GM18907 (cell line): Measurements from ENCODE around the gene RESP18.
"Not testable (repeated sequence)": the region's sequence is repeated elsewhere in the genome, so short reads cannot be mapped to it uniquely, and the experiment has no call there.

Experiments
- ATAC-seq: cut with Tn5 transposase; IDR thresholded peaks from one replicate; pipeline ENCODE4 v1.9.1; 2021; ENCODE audit warnings: mild to moderate bottlenecking, moderate library complexity; ENCODE audit not compliant: unreplicated experiment

The RESP18 gene

DNA sequence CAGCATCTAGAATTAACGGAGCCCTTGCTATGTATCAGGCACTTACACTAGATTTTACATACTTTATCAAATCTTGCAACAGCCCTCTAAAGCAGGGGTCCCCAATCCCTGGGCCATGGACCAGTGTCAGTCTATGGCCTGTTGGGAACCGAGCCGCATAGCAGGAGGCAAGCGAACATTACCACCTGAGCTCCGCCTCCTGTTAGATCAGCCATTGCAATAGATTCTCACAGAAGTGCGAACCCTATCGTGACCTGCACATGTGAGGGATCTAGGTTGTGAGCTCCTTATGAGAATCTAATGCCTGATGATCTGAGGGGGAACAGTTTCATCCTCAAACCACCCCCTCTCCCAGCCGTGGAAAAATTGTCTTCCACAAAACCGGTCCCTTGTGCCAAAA lies 39.9 kb downstream of the RESP18 start:
- ATAC-seq: no peak

DNA sequence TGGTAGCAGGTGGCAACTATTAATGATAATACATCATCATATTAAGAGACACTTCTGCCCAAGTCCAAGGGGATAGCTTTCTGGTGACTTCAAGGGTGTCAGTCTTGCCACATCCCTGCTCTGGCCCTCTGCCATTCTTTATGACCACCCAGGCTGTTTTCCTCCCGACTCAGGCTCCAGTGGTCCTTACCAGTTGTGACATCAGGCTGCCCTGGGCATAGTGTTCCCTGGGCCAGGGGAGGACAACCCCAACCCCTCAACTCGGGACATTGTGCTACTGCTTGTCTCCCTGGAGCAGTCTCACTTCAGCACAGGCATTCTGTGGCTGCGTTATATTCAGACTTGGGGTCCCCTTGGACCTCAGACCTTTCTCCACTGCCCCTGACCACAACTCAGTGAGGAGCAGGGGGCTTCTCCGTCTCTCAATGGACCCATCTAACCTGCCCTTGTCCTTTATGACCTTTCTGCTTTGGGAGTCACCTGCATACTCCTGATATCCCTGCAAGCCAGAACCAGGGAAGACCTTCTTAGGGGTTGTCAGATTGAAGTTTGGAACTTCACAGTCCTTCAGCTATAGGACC lies 40.5 kb downstream of the RESP18 start:
- ATAC-seq: no peak

DNA sequence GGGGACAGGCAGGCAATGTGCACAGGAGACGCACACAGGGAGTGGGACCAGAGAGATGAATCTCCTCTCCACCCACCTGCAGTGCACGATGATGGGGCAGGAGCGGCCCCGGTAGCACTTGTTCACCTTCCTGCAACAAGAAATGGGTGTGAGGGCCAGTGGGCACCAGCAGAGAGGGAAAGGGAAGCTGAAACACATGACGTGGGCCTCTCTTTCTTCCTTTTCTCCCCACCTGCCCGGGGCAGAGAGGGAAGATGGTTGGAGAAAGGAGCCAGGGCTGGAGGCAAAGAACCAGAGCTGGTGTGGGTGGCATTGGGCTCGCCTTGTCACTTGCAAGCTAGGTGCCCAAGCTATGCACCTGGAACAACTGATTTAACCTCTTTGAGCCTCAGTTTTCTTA lies 41.1 kb downstream of the RESP18 start:
- no peak for ATAC-seq

DNA sequence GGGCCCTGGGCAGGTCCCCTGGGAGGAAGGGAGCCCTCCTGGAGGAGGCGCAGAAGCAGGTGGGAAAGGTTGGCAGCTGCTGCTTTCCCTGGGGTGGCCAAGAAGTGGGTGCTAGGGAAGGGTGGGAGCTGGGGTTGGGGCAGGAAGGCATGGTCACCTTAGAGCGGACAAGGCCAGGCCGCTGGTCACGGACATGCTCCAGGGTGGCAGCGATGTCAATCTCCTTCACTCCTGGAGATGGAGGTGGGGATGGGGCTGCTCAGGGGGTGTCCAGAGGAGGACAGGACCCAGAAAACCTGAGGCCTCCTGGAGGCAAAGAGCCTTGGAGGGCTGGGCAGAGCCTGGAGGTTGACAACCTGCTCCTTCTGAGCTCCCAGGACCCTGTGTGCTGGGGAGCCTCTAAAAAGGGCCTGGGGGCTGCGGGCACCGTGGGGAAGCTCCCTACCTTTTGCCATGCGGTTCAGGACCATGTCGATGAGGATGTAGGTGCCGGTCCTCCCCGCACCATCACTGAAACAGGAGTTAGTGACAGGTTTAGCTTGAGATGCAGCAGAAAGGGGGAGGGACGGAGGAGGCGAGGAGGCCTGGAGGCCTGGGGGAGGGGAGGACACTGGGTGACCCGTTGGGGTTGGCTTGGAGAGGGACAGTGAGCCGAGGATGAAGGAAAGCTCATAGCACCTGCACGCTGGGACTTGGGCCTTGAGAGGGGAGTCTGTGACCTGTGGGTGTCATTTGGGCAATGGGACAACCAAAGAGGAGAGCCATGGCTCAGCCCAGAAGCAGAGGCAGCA lies 42.0 kb downstream of the RESP18 start:
- ATAC-seq: no peak

DNA sequence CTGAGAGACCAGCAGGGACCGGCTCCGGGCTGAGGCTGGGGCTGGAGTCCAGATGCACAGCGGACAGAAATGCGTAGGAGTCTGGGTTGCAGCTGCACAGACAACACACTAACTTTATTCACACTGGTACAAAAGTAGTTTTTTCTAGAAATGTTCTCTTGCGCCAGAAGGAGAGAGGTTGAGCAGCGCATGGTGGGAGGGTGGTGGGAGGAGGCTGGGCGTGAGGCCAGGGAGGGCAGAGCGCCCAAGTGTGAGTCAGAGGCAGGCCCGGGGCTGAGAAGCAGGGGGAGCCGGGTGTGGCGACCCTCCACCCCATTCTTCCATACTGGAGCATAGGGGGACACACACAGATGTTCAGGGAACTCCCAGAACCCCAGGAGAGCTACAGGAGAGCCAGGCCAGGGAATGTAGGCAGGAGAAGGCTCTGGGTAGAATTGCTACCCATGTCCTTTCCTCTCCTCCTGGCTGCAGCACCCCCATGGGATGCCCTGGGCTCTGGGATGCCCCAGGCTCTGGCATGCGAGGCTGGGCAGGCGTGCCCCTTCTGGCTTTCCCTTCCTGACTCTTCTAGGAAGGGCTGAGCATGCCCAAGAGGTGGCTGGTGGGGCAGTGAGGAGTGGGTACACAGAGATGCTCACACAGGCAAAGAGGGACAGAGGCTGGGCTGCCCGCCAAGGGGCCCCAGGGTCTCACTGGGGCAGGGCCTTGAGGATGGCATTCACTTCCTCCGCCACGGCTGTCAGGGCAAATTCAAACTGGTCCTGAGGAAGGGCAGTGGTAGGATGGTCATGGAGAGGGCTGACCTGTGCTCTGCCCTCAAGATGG lies 42.8 kb downstream of the RESP18 start:
- ATAC-seq: no peak

DNA sequence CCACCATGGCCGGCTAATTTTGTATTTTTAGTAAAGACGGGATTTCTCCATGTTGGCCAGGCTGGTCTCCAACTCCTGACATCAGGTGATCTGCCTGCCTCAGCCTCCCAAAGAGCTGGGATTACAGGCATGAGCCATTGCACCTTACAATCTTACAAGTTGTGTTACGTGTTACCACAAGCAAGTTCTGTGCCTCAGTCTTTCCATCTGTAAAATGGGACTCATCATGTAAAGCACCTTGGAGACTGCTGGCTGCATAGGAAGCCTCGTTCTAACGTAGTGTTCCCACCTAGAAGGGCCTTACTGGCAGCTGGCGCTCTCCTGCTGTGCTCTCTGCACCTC lies 43.4 kb downstream of the RESP18 start:
- no peak for ATAC-seq

DNA sequence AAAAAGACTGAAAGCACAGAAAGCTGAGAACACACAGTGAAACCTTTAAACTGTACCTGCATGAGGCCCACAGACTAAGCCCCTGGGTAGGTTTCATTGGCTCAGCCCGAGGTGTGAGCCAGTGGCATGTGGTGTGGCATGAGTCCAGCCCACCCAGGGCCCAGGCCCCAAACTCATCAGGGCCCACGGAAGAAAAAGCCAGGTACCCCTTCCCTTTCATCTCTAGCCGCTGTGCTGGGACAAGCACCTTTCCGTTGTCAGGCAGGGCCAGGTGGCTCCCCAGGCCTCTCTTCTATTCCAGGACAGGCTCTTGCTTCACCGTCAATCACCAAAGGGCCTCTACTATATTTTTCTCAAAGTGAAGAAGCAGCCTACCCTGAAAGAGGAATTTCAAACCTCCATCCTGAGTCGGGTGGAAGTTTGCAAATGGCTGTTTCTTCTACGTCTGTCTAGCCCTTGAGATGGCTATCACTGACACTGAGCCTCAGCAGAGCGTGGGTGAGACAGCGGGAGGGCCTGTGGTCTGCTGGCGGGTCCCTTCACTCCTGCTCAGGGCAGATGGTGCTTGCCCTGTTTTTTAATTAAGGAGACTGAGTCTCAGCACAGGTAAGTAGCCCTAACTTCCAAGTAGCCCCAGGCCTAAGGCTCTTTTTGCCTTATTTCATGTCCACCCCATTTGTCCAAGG lies 44.8 kb downstream of the RESP18 start:
- no peak for ATAC-seq

DNA sequence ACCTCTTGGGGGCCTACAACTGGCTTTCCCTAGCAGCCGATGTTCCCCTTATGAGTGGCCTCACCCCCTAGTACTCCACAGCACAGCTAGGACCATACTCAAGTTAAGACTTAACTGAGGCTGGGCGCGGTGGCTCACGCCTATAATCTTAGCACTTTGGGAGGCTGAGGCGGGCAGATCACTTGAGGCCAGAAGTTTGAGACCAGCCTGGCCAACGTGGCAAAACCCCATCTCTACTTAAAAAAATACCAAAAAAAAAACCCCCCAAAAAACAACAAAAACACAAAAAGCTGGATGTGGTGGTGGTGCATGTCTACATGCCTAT lies 45.5 kb downstream of the RESP18 start:
- ATAC-seq: not testable (repeated sequence)

DNA sequence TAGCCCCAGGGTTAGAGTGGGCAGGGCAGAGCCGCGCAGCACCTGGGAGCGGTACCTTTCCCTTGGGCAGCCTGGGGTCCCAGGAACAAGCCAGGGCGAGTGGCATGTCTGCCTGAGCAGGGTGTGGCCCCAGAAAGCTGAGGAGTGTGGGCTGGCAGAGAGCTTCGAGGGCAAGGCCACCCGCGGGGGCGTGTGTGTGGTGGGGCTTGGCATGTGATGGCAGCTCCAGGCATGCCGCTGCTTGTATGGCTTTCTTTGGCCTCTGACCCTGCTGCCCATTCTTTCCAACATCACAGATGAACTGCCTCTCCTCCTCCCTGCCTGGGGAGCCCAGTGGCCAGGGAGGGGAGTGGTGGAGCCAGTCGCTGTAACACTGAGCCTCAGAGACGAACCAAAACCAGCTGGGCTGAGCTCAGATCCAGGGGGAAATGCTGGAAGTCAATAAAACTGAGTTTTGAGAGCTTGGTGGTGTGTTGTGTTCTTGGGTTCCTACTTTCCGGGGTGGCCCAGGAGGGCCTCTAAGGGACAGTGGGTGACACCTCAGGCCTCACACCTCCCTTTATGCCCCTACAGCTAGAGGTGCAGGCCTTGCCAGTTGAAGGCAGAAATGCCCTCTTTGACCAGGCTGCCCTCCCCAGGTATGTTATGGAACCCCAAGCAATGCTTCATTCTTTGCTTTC lies 46.0 kb downstream of the RESP18 start:
- no peak for ATAC-seq

DNA sequence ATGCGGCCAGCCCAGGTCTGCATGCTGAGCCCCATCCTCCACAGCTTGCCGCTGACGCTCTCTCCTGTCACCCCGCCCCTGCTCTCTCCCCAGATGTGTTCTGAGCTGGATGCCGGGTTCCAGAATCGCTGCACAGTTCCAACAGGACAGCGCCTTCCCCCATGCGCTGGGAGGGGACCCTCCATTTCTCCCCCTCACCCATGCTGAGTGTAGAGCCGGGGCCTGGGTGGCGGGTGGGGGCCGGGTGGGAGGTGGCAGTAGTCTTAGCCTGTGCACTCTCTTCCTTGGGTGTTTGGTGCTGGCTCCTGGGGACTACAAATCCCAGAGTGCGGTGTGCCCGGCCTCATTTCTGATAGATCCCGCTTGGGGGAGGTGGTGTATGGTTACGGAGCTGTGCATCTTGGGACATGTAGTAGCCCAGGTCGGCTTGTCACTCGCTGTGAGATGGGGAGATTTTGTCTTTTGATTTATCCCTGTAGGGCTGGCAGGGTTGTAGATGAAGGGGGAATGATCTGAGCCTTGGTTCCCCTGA lies 46.6 kb downstream of the RESP18 start:
- ATAC-seq: no peak

DNA sequence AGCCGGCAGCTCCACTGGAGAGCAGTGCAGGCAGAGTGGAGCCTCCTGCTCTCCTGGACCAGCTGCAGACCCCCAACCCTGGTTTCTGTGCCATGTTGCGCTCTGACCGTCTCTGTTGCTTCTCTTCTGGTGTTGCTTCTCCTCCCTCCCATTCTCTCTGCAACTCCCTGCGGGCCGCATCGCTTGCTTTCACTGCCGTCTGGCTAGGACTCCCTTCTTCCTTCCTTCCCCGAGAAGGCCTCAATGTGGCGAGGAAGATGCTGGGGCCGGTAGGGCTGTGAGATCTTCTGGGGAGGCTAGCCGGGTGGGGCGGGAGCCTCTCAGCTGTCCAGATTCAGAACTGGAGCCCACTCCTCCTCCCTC lies 47.2 kb downstream of the RESP18 start:
- ATAC-seq: no peak

DNA sequence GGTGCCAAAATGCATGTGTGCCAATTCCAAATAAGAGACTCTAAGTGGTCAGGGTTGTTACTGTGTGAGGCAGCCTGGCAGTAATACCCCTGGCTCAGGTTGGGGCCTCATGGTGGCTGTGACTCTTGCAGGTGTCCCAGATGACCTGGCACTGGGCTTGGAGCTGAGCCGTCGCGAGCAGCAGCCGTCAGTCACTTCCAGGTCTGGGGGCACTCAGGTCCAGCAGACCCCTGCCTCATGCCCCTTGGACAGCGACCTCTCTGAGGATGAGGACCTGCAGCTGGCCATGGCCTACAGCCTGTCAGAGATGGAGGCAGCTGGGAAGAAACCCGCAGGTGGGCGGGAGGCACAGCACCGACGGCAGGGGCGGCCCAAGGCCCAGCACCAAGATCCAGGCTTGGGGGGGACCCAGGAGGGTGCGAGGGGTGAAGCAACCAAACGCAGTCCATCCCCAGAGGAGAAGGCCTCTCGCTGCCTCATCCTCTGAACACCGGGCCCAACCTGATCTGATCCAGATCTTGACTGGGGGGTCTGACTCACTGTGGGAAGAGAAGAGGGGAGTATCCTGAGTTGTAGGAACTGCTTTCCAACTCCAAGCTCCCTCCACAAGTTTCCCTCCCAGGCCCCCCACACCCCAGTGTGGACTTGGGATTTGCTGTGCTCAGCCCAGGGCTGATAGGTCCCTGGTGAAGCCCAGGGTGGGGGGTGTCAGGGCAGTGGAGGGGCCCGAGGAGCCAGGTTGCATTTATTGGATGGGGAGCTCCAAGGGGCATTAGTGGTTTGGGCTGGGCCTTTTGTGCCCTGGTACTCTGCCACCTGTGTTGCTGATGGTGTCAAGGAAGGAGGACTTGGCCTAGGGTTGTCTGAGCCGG lies 47.8 kb downstream of the RESP18 start:
- no peak for ATAC-seq

DNA sequence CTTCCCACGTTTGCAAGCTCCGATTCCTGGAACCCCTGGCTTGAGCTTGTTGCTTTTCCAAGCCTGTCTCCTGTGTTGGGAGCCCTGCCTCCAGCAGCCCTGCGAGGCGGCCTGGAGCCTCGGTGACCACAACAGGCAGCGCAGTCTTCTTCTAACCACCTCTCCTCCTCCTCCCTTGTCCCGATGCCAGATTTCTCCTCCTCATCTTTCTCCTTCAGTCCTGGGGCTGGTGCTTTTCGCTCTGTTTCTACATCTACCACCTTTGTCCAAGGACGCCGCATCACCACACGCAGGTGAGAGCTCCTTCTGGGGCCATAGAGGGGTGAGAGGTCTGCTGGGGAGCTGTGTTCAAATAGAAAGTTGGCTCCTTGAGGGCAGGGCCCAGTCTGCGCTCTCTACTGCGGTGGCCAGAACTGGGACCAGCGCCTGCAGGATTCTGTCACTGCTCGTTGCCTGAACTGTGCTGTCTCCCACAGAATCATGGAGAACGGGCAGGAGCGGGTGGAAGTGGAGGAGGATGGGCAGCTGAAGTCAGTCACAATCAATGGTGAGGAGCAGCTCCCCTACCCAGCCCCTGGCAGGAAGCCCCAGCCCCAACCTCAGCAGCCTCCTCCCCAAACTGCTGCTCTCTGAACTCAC lies 49.5 kb downstream of the RESP18 start:
- ATAC-seq: no peak

DNA sequence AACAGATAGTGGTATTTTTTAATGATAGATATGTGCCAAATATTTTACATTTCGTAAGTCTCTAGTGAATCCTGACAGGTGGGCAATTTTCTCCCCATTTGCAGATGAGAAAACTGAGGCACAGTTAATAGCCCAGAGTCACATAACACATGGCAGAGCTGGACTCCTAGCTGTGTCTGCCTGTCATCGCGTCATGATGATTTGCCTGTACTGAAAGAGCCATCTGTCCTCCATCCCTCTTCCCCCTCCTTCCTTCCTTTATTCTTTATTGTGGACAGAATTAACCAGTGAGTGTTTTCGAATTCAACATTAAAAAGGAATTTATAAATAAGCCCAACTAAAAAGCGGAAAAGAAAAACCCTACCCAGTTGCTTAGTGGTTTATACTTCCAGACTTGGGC lies 50.2 kb downstream of the RESP18 start:
- no peak for ATAC-seq

DNA sequence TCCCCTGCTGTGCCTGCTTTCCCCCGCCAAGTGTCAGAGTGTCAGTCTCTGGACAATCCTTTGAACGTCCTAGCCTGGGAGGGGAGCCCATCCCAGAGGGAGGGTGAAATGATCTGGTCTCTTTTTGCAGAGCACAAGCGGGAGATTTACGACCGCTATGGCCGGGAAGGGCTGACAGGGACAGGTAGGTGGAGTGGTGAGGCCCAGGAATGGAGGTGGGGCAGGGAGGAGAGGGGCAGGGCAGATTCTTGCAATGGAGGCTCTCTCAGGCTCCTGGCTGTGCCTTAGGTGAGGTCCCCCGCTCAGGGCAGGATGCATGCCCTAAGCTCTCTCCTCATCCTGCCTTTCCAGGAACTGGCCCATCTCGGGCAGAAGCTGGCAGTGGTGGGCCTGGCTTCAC lies 51.0 kb downstream of the RESP18 start:
- no peak for ATAC-seq

DNA sequence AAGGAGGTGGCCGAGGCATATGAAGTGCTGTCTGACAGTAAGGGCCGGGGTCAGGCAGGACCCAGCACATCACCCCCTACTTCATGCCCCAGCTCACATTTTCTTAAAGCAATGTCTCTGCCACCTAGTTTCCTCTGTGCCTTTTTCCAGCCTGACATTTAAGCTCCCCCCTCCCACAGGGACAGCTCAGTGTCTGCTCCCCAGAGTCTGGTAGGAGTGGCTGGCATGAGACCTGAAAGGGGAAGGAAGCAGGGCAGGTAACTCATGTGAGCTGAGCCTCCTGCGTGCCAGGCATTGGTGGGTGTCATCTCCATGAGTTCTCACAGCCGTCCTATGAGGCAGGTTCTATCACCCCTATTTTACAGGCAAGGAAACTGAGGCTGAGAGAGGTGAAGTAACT lies 51.9 kb downstream of the RESP18 start:
- ATAC-seq: no peak

DNA sequence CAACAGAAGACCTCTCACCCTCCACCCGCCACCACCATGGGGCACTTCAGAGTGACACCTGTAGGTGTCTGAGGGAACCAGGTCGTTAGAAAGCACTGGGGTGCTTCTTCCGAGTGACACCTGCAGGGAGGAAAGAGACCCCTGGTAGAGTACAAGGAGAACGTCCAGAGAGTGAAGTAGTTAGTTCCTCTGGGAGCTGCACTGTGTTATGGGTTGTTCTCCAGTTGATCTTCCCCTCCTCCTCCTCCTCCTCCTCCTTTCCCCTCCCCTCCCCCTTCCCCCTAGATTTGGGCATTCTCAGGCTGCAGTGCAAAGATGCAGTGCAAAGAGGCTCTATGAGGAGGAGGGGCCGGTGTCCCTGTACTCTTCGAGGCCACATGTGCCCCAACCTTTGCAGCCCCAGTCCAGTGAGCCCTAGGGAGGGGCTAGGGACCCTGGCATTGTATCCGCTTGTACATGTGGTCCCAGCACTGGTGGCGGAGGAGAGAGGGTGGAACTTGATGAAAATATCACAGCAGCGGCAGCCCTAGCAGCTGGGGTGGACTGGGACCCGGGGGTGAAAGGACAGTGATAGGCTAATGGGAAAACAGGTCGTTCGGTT lies 52.5 kb downstream of the RESP18 start:
- ATAC-seq: no peak

DNA sequence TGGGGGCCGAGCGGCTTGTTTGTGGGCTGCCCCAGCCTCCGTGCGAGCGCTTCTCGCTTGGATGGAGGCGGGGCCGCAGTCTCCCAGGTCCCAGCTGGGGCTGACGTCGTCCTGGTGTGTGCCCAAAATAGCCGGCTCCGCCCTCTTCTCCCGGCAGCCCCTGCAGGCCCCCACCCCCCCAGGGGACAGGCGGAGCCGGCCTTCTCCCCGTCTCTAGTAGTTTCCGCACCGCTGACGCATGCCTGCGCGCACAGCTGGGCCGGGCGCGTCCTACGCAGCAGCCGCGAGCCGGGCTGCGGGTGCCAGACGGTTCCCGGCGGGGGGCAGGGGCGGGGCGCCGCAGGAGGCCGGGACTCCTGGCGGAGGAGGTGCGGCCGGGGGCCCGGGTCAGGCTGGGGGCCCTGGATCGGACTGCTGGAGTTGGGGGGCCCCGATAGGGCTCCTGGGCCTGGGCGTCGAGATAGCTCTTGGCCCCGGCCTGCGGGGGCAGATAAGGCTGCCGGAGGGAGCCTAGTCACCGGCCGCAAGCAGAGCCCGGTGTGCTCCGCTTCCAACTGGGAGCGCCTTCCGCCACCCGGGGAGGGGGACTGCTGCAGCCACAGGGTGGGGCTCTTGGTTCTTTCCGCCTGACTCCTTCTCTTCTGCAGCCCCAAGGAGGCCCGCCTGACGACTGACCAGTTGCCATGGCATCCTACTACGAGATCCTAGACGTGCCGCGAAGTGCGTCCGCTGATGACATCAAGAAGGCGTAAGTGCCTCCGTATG lies 53.2 kb downstream of the RESP18 start, which contains the start of gene DNAJB2:
TSS of gene DNAJB2 (plus strand) at position 216 of the 765 bp plus-strand sequence. CDS start at position 684, 468 bp downstream.
- peak; percentile 87 for ATAC-seq
